Skeletal muscle tissue (tissue), 4 donors: Measurements from ENCODE around the gene ADK. TPM values are rescaled to one million over a fixed set of nuclear protein-coding genes. Genes with fewer than 3 reads are reported as not detected.

Source experiments
- H3K27ac ChIP-seq: one replicate; pipeline ENCODE4 v1.7.0; 2013; ENCODE audit warnings: mild to moderate bottlenecking, low read depth, low read length, inconsistent platforms
- H3K27me3 ChIP-seq, 3 donors: one replicate each; pipeline ENCODE4 v1.7.0; 2013; ENCODE audit warnings: low read length in 3 of 3; ENCODE audit not compliant: control insufficient read depth in 3 of 3, insufficient read depth in 3 of 3
- H3K36me3 ChIP-seq, 3 donors: one replicate each; pipeline ENCODE4 v1.7.0; 2013; ENCODE audit warnings: low read length in 3 of 3; ENCODE audit not compliant: control insufficient read depth in 3 of 3, insufficient read depth in 3 of 3
- H3K4me1 ChIP-seq, 3 donors: one replicate each; pipeline ENCODE4 v1.7.0; 2013; ENCODE audit warnings: low read length in 3 of 3, mild to moderate bottlenecking in 3 of 3; ENCODE audit not compliant: control insufficient read depth in 3 of 3, insufficient read depth in 3 of 3
- H3K4me3 ChIP-seq, 3 donors: one replicate each; pipeline ENCODE4 v1.7.0; 2013; ENCODE audit warnings: low read length in 3 of 3
- H3K9ac ChIP-seq, 3 donors: one replicate each; pipeline ENCODE4 v1.7.0; 2013; ENCODE audit warnings: low read length in 3 of 3, mild to moderate bottlenecking in 3 of 3, moderate library complexity in 2 of 3, low read depth in 1 of 3
- H3K9me3 ChIP-seq, 3 donors: one replicate each; pipeline ENCODE4 v1.7.0; 2013; ENCODE audit warnings: low read length in 3 of 3; ENCODE audit not compliant: control insufficient read depth in 3 of 3
- total RNA-seq: library from RNA; depleted of rRNA; stranded (reverse); fragments of >200 nt; gene quantifications from one replicate; pipeline ENCODE4 v1.2.3, GENCODE V29; 2014
- donor health status: Osteomylitis.

ADK gene
- total RNA-seq, 1 donor from 2014 or later, result 28.2 TPM

GRCh38 chr10:74249865-74250264 is 98.8 kb downstream of the ADK start:
- no peaks in the 10 kb centered on the region for H3K9me3 ChIP-seq
- no peaks in the 10 kb centered on the region for H3K27me3 ChIP-seq
- H3K4me1 ChIP-seq, result no peaks in the 10 kb centered on the region
- H3K36me3 ChIP-seq, result no peaks in the 10 kb centered on the region
- no peak overlapping the region for H3K9ac ChIP-seq
- H3K4me3 ChIP-seq, result no peak overlapping the region
- no peak overlapping the region for H3K27ac ChIP-seq

GRCh38 chr10:74255214-74255613 is 104.2 kb downstream of the ADK start:
- H3K9me3 ChIP-seq, result no peaks in the 10 kb centered on the region
- no peak overlapping the region for H3K27ac ChIP-seq
- H3K4me3 ChIP-seq, result no peak overlapping the region
- H3K36me3 ChIP-seq, result no peaks in the 10 kb centered on the region
- H3K27me3 ChIP-seq, result no peaks in the 10 kb centered on the region
- H3K4me1 ChIP-seq, result no peaks in the 10 kb centered on the region
- no peak overlapping the region for H3K9ac ChIP-seq

GRCh38 chr10:74255888-74256357 is 104.9 kb downstream of the ADK start:
- Histone ChIP-seq H3K4me1 (no peaks in the 10 kb centered on the region), H3K27me3 (no peaks in the 10 kb centered on the region)

GRCh38 chr10:74262856-74263255 is 111.8 kb downstream of the ADK start:
- H3K4me1 ChIP-seq, result no peaks in the 10 kb centered on the region
- no peak overlapping the region for H3K27ac ChIP-seq
- H3K9ac ChIP-seq, result no peak overlapping the region
- no peak overlapping the region for H3K4me3 ChIP-seq
- no peaks in the 10 kb centered on the region for H3K36me3 ChIP-seq
- no peaks in the 10 kb centered on the region for H3K27me3 ChIP-seq
- H3K9me3 ChIP-seq, result no peaks in the 10 kb centered on the region

More at GRCh38 chr10:74255888-74256357, 104.9 kb downstream of the ADK start:
- Histone ChIP-seq H3K4me3 (no peak overlapping the region), H3K9ac (no peak overlapping the region), H3K9me3 (no peaks in the 10 kb centered on the region), H3K36me3 (no peaks in the 10 kb centered on the region), H3K27ac (no peak overlapping the region)

GRCh38 chr10:74263996-74264395 is 113.0 kb downstream of the ADK start:
- no peaks in the 10 kb centered on the region for H3K36me3 ChIP-seq
- H3K9ac ChIP-seq, result no peak overlapping the region
- H3K4me1 ChIP-seq, result no peaks in the 10 kb centered on the region
- no peak overlapping the region for H3K4me3 ChIP-seq
- H3K27me3 ChIP-seq, result no peaks in the 10 kb centered on the region
- no peak overlapping the region for H3K27ac ChIP-seq
- H3K9me3 ChIP-seq, result no peaks in the 10 kb centered on the region

- no peaks in the 10 kb centered on the region for H3K36me3 ChIP-seq
- H3K4me3 ChIP-seq, result no peak overlapping the region
- H3K9ac ChIP-seq, result no peak overlapping the region
- H3K4me1 ChIP-seq, result no peaks in the 10 kb centered on the region
- H3K27me3 ChIP-seq, result no peaks in the 10 kb centered on the region
- no peaks in the 10 kb centered on the region for H3K9me3 ChIP-seq
- H3K27ac ChIP-seq, result no peak overlapping the region
Observed at GRCh38 chr10:74272288-74272687, 121.3 kb downstream of the ADK start.

- H3K27me3 ChIP-seq, result no peaks in the 10 kb centered on the region
- H3K36me3 ChIP-seq, result no peaks in the 10 kb centered on the region
- no peaks in the 10 kb centered on the region for H3K4me1 ChIP-seq
- H3K4me3 ChIP-seq, result no peak overlapping the region
- H3K27ac ChIP-seq, result no peak overlapping the region
- no peaks in the 10 kb centered on the region for H3K9me3 ChIP-seq
- H3K9ac ChIP-seq, result no peak overlapping the region
Observed at GRCh38 chr10:74275755-74276290, 124.8 kb downstream of the ADK start.

- Histone ChIP-seq H3K9me3 (no peaks in the 10 kb centered on the region), H3K4me3 (no peak overlapping the region), H3K9ac (no peak overlapping the region), H3K27ac (no peak overlapping the region), H3K36me3 (no peaks in the 10 kb centered on the region), H3K4me1 (no peaks in the 10 kb centered on the region), H3K27me3 (no peaks in the 10 kb centered on the region)
Observed at GRCh38 chr10:74276416-74276815, 125.4 kb downstream of the ADK start.

- no peaks in the 10 kb centered on the region for H3K36me3 ChIP-seq
- H3K4me3 ChIP-seq, result no peak overlapping the region
- no peak overlapping the region for H3K27ac ChIP-seq
- H3K4me1 ChIP-seq, result no peaks in the 10 kb centered on the region
- no peaks in the 10 kb centered on the region for H3K27me3 ChIP-seq
- H3K9me3 ChIP-seq, result no peaks in the 10 kb centered on the region
- H3K9ac ChIP-seq, result no peak overlapping the region
Observed at GRCh38 chr10:74282151-74282847, 131.3 kb downstream of the ADK start.

- Histone ChIP-seq H3K4me3 (no peak overlapping the region), H3K27me3 (no peaks in the 10 kb centered on the region), H3K9ac (no peak overlapping the region), H3K9me3 (no peaks in the 10 kb centered on the region), H3K36me3 (no peaks in the 10 kb centered on the region), H3K4me1 (no peaks in the 10 kb centered on the region), H3K27ac (no peak overlapping the region)
Observed at GRCh38 chr10:74282848-74283210, 131.8 kb downstream of the ADK start.
